Mesothelial cell of epicardium (in vitro differentiated cells): ENCODE data around the gene SHROOM1. TPM values are rescaled to one million over a fixed set of nuclear protein-coding genes. Genes with fewer than 3 reads are reported as not detected.

Experiments used
- DNase-seq, 2 experiments: peaks; one replicate each; pipeline ENCODE4 v3.0.0; 2021; ENCODE audit warnings: low spot score in 2 of 2; ENCODE audit not compliant: unreplicated experiment in 2 of 2
- H3K27ac Mint-ChIP-seq: 2 replicates; pipeline ENCODE4 v1.8.0; 2021; ENCODE audit warnings: mixed read lengths
- H3K27me3 Mint-ChIP-seq: 2 replicates; pipeline ENCODE4 v1.8.0; 2021; ENCODE audit warnings: low read depth, mixed read lengths
- H3K36me3 Mint-ChIP-seq: 2 replicates; pipeline ENCODE4 v1.8.0; 2021; ENCODE audit warnings: mixed read lengths
- H3K4me1 Mint-ChIP-seq: 2 replicates; pipeline ENCODE4 v1.8.0; 2021; ENCODE audit warnings: mixed read lengths
- H3K4me3 Mint-ChIP-seq: 2 replicates; pipeline ENCODE4 v1.8.0; 2021; ENCODE audit warnings: mild to moderate bottlenecking, moderate library complexity, mixed read lengths
- H3K9me3 Mint-ChIP-seq: 2 replicates; pipeline ENCODE4 v1.8.0; 2021; ENCODE audit warnings: mixed read lengths
- total RNA-seq: library from RNA; stranded (reverse); gene quantifications from 3 replicates; pipeline ENCODE4 v1.2.1, GENCODE V29; 2021
- TF ChIP-seq, protein P1 (sequence below): fragments of 200-600 bp; sonication (generic); IDR thresholded peaks from one replicate; pipeline ENCODE4 v1.5.0; 2021; ENCODE audit warnings: antibody characterized with exemption; ENCODE audit not compliant: unreplicated experiment

The SHROOM1 gene
- total RNA-seq, 1 donor from 2014 or later, result 12.2 TPM

DNA sequence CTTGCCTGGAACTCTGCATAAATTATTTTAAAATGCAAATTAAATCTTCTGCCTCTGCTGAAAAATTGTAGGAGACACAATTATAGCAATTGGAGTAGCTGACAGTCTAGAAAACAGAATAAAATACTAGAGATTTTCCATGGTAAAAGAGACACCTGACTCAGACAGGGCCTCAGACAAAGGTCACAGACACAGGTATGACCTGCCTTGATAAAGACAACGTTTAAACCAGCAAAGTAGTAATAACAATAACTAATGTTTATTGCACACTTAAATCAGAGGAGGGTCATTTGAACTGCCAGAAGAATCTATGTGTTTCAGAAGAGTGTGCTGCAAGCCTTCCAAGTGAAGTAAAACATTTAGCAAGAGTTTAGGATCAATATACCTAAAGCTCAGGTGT, 13.4 kb downstream of the SHROOM1 start:
- TF ChIP-seq, protein P1, sequence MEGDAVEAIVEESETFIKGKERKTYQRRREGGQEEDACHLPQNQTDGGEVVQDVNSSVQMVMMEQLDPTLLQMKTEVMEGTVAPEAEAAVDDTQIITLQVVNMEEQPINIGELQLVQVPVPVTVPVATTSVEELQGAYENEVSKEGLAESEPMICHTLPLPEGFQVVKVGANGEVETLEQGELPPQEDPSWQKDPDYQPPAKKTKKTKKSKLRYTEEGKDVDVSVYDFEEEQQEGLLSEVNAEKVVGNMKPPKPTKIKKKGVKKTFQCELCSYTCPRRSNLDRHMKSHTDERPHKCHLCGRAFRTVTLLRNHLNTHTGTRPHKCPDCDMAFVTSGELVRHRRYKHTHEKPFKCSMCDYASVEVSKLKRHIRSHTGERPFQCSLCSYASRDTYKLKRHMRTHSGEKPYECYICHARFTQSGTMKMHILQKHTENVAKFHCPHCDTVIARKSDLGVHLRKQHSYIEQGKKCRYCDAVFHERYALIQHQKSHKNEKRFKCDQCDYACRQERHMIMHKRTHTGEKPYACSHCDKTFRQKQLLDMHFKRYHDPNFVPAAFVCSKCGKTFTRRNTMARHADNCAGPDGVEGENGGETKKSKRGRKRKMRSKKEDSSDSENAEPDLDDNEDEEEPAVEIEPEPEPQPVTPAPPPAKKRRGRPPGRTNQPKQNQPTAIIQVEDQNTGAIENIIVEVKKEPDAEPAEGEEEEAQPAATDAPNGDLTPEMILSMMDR, result no peak
- Mint-ChIP-seq H3K27me3 (peaks cover 22% of the 10 kb centered on the region), H3K36me3 (no peaks in the 10 kb centered on the region), H3K9me3 (no peaks in the 10 kb centered on the region), H3K4me3 (no peak overlapping the region), H3K27ac (no peak overlapping the region), H3K4me1 (peaks cover 20% of the 10 kb centered on the region)
- no peak for DNase-seq

DNA sequence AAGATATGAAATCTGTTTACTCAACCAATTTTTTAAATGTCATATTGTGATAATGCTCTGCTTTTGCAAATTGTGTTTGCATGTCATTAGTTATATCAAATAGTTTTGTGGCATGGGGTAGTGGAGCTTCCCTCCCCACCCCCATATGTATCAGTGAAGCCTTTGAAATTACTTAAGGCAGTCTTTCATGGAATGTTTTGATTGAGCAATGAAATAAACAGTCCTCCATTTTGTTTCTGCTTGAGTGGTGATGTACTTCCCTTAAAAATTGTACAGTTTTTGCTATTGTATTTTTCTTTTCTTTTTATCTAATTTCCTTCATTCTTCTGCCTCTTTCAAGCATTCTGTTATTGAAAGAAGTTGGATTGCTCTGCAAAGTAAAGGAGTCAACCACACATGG, 13.9 kb downstream of the SHROOM1 start:
- H3K27me3 Mint-ChIP-seq, result peaks cover 26% of the 10 kb centered on the region
- peaks cover 16% of the 10 kb centered on the region for H3K4me1 Mint-ChIP-seq
- no peak for DNase-seq
- no peaks in the 10 kb centered on the region for H3K36me3 Mint-ChIP-seq
- no peak overlapping the region for H3K27ac Mint-ChIP-seq
- no peaks in the 10 kb centered on the region for H3K9me3 Mint-ChIP-seq
- no peak overlapping the region for H3K4me3 Mint-ChIP-seq
- TF ChIP-seq, protein P1, result no peak

DNA sequence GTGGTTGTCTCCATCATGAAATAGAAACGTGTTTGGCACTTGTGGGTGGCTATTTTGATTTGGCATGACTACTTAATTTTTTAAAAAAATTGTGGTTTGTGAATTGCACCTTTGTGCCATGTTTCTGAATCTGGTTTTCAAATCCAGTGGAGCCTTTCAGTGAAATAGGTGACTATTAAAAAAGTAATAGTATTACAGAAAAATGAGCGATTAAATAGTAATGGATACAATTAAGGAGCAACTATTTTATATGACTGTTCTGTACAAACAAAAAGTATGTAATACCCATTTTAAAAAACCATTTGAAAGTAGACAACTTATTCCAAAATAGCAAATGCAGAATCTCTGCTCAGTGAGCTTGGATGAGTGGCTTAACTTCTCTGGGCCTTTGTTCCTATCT, 14.4 kb downstream of the SHROOM1 start:
- TF ChIP-seq, protein P1, result no peak
- DNase-seq, result no peak
- Mint-ChIP-seq H3K4me1 (peaks cover 16% of the 10 kb centered on the region), H3K9me3 (no peaks in the 10 kb centered on the region), H3K27ac (no peak overlapping the region), H3K27me3 (peaks cover 31% of the 10 kb centered on the region), H3K36me3 (no peaks in the 10 kb centered on the region), H3K4me3 (no peak overlapping the region)

DNA sequence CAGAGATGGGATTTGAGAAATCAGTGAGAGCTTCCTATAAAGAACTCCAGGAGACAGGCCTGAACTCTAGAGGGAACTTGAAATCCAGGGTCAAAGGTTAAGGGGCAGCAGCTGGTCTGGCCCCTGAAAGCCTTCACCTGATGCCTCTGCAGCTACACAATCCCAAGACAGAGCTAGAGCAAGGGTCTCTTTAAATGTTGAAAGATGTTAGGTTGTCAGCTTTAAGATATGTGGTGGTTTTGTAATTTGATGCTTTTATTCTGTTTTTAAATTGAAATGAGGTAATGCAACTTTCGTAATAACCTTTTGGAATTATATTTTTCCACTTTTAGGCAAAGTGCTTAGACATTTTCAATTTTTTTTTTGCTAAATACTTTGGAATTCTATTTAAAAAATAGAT, 15.0 kb downstream of the SHROOM1 start:
- no peak overlapping the region for H3K27ac Mint-ChIP-seq
- no peaks in the 10 kb centered on the region for H3K36me3 Mint-ChIP-seq
- TF ChIP-seq, protein P1, result no peak
- peak overlapping the region; percentile 57 for H3K4me3 Mint-ChIP-seq
- H3K27me3 Mint-ChIP-seq, result peaks cover 37% of the 10 kb centered on the region
- DNase-seq, result no peak
- peaks cover 16% of the 10 kb centered on the region for H3K4me1 Mint-ChIP-seq
- H3K9me3 Mint-ChIP-seq, result no peaks in the 10 kb centered on the region

DNA sequence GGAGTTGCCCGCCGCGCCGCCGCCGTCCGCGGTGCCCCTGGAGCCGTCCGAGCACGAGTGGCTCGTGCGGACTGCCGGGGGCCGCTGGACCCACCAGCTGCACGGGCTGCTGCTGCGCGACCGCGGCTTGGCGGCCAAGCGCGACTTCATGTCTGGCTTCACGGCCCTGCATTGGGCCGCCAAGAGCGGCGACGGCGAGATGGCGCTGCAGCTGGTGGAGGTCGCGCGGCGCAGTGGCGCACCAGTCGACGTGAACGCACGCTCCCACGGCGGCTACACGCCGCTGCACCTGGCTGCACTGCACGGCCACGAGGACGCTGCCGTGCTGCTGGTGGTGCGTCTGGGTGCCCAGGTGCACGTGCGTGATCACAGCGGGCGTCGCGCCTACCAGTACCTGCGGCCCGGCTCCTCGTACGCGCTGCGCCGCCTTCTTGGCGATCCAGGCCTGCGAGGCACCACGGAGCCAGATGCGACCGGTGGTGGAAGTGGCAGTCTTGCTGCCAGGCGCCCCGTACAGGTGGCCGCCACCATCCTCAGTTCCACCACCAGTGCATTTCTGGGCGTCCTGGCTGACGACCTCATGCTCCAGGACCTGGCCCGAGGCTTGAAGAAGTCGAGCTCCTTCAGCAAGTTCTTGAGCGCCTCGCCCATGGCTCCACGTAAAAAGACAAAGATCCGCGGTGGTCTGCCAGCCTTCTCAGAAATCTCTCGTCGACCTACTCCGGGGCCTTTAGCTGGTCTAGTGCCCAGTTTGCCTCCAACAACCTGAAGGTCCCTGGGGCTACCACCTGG, 15.7 kb downstream of the SHROOM1 start:
- Mint-ChIP-seq H3K36me3 (no peaks in the 10 kb centered on the region), H3K27me3 (peaks cover 37% of the 10 kb centered on the region)

More for the DNA sequence above, 15.7 kb downstream of the SHROOM1 start:
- TF ChIP-seq, protein P1, result no peak
- peaks cover 13% of the 10 kb centered on the region for H3K4me1 Mint-ChIP-seq
- H3K4me3 Mint-ChIP-seq, result peak overlapping the region; percentile 57
- DNase-seq, result no peak
- no peaks in the 10 kb centered on the region for H3K9me3 Mint-ChIP-seq
- H3K27ac Mint-ChIP-seq, result no peak overlapping the region
